DOHH2 (cell line): ENCODE measurements around the gene C4orf50.

ENCODE experiments used
- H3F3A ChIP-seq: fragments of 200-600 bp; sonication (generic), shearing (Covaris generic); 2 replicates; pipeline ENCODE4 v1.6.0; 2016; ENCODE audit warnings: antibody characterized with exemption, mild to moderate bottlenecking; ENCODE audit not compliant: control insufficient read depth, insufficient read depth
- H3K27ac ChIP-seq: fragments of 200-600 bp; sonication (generic); 2 replicates; pipeline ENCODE4 v1.5.1; 2014; ENCODE audit warnings: low read depth, mild to moderate bottlenecking, low read length, moderate library complexity
- H3K27me3 ChIP-seq: fragments of 200-600 bp; sonication (generic); 2 replicates; pipeline ENCODE4 v1.6.1; 2014; ENCODE audit warnings: mild to moderate bottlenecking, low read length, mixed read lengths; ENCODE audit not compliant: control insufficient read depth
- H3K36me3 ChIP-seq: fragments of 200-600 bp; sonication (generic); 2 replicates; pipeline ENCODE4 v1.6.1; 2014; ENCODE audit warnings: mild to moderate bottlenecking, low read length, moderate library complexity, mixed read lengths; ENCODE audit not compliant: control insufficient read depth
- H3K4me1 ChIP-seq: fragments of 200-600 bp; sonication (generic); 2 replicates; pipeline ENCODE4 v1.6.1; 2014; ENCODE audit warnings: mild to moderate bottlenecking, low read length, mixed read lengths; ENCODE audit not compliant: control insufficient read depth
- H3K4me2 ChIP-seq: fragments of 200-600 bp; sonication (generic); 2 replicates; pipeline ENCODE4 v1.6.0; 2014; ENCODE audit warnings: mild to moderate bottlenecking, low read length, moderate library complexity
- H3K4me3 ChIP-seq: fragments of 200-600 bp; sonication (generic); 2 replicates; pipeline ENCODE4 v1.5.1; 2014; ENCODE audit warnings: mild to moderate bottlenecking, low read length, mixed read lengths
- H3K79me2 ChIP-seq: fragments of 200-600 bp; sonication (generic); 2 replicates; pipeline ENCODE4 v1.6.1; 2014; ENCODE audit warnings: mild to moderate bottlenecking, low read length, mixed read lengths; ENCODE audit not compliant: control insufficient read depth
- H3K9me2 ChIP-seq: fragments of 200-600 bp; sonication (generic); replicated peaks from 2 replicates; pipeline ENCODE4 v1.6.1; 2014; ENCODE audit warnings: mild to moderate bottlenecking, low read length, mixed read lengths; ENCODE audit not compliant: control insufficient read depth
- H3K9me3 ChIP-seq: fragments of 200-600 bp; sonication (generic); 2 replicates; pipeline ENCODE4 v1.6.1; 2014; ENCODE audit warnings: antibody characterized with exemption, low read length, mixed read lengths; ENCODE audit not compliant: control insufficient read depth, insufficient read depth
- H4K20me1 ChIP-seq: fragments of 200-600 bp; sonication (generic); 2 replicates; pipeline ENCODE4 v1.6.0; 2014; ENCODE audit warnings: low read depth, mild to moderate bottlenecking, antibody characterized with exemption, low read length, moderate library complexity; ENCODE audit not compliant: control insufficient read depth, insufficient read depth
- CTCF ChIP-seq: fragments of 200-600 bp; sonication (generic); IDR thresholded peaks from one replicate; pipeline ENCODE4 v1.5.1; 2014; ENCODE audit warnings: antibody characterized with exemption, mild to moderate bottlenecking, low read depth, low read length; ENCODE audit not compliant: poor library complexity, severe bottlenecking
- EZH2phosphoT487 ChIP-seq: fragments of 200-600 bp; sonication (generic); IDR thresholded peaks from 2 replicates; pipeline ENCODE4 v1.6.1; 2017; ENCODE audit warnings: borderline replicate concordance, mild to moderate bottlenecking, antibody characterized with exemption, low read length, moderate library complexity, mixed read lengths

Gene C4orf50

GRCh38 chr4:5887011-5887360, 131.2 kb downstream of the C4orf50 start:
- Histone ChIP-seq H3K79me2 (no peaks in the 10 kb centered on the region), H3K9me3 (peaks cover 6% of the 10 kb centered on the region; the same call in 1 of the 2 replicates), H3K27me3 (no peaks in the 10 kb centered on the region), H3K36me3 (no peaks in the 10 kb centered on the region), H3K27ac (no peak overlapping the region), H3K4me1 (no peaks in the 10 kb centered on the region), H3K4me2 (no peak overlapping the region), H4K20me1 (no peaks in the 10 kb centered on the region), H3F3A (no peaks in the 10 kb centered on the region), H3K4me3 (no peak overlapping the region), H3K9me2 (no peaks in the 10 kb centered on the region)
- no peak for TF ChIP-seq EZH2phosphoT487
- TF ChIP-seq CTCF = no peak

GRCh38 chr4:5885733-5886132, 132.5 kb downstream of the C4orf50 start:
- Histone ChIP-seq H3K79me2 (no peaks in the 10 kb centered on the region), H3K4me1 (no peaks in the 10 kb centered on the region), H3K4me3 (no peak overlapping the region), H3K9me3 (peaks cover 6% of the 10 kb centered on the region; the same call in 1 of the 2 replicates), H3F3A (no peaks in the 10 kb centered on the region), H3K27me3 (no peaks in the 10 kb centered on the region), H4K20me1 (no peaks in the 10 kb centered on the region), H3K36me3 (no peaks in the 10 kb centered on the region), H3K4me2 (no peak overlapping the region), H3K9me2 (no peaks in the 10 kb centered on the region), H3K27ac (no peak overlapping the region)
- no peak for TF ChIP-seq CTCF

- Histone ChIP-seq H3K4me2 (no peak overlapping the region), H3K36me3 (no peaks in the 10 kb centered on the region), H3K9me3 (peaks cover 6% of the 10 kb centered on the region; the same call in 1 of the 2 replicates), H3K4me3 (no peak overlapping the region), H4K20me1 (no peaks in the 10 kb centered on the region), H3K27ac (no peak overlapping the region), H3K9me2 (no peaks in the 10 kb centered on the region), H3K79me2 (no peaks in the 10 kb centered on the region), H3K4me1 (no peaks in the 10 kb centered on the region), H3K27me3 (no peaks in the 10 kb centered on the region), H3F3A (no peaks in the 10 kb centered on the region)
- TF ChIP-seq CTCF (no peak), EZH2phosphoT487 (no peak)
Measured at GRCh38 chr4:5884796-5885195, 133.4 kb downstream of the C4orf50 start.

GRCh38 chr4:5883916-5884315, 134.3 kb downstream of the C4orf50 start:
- no peaks in the 10 kb centered on the region for H3K9me2 ChIP-seq
- no peaks in the 10 kb centered on the region for H4K20me1 ChIP-seq
- H3K36me3 ChIP-seq = no peaks in the 10 kb centered on the region
- H3K4me3 ChIP-seq = no peak overlapping the region
- peaks cover under 1% of the 10 kb centered on the region; the same call in 1 of the 2 replicates for H3K9me3 ChIP-seq
- H3K4me1 ChIP-seq = no peaks in the 10 kb centered on the region
- no peaks in the 10 kb centered on the region for H3K27me3 ChIP-seq
- no peak overlapping the region for H3K27ac ChIP-seq
- TF ChIP-seq EZH2phosphoT487 (no peak), CTCF (no peak)
- no peaks in the 10 kb centered on the region for H3F3A ChIP-seq
- H3K4me2 ChIP-seq = no peak overlapping the region
- no peaks in the 10 kb centered on the region for H3K79me2 ChIP-seq
